IMR-90 (cell line): ENCODE data around the gene AXL. TPM values are rescaled to one million over a fixed set of nuclear protein-coding genes. Genes with fewer than 3 reads are reported as not detected.

ENCODE experiments used
- ATAC-seq: fragments of 200-7000 bp; cut with Tn5 transposase; 2 replicates; pipeline ENCODE4 v1.9.1; 2020; ENCODE audit warnings: low read depth, mild to moderate bottlenecking, moderate library complexity
- BruUV-seq: library from RNA; stranded (reverse); fragments of 400-500 nt; replicated peaks from 2 replicates; lab custom pipeline; 2021; lab: Mats Ljungman, UMichigan
- CTCF ChIA-PET: fragments of 300-600 bp; formaldehyde crosslinking; extraction: SDS; loops from one replicate; lab custom pipeline; 2021; ENCODE audit warnings: antibody characterized with exemption; lab: Yijun Ruan, JAX
- POLR2A ChIA-PET: fragments of 300-600 bp; sonication (Branson Sonifier 250); formaldehyde crosslinking; loops from one replicate; lab custom pipeline; 2022; ENCODE audit warnings: antibody characterized with exemption; ENCODE audit not compliant: unreplicated experiment; lab: Charles Lee
- DNase-seq: peaks from one replicate; pipeline ENCODE4 v3.0.0; 2013
- H2AFZ ChIP-seq: replicated peaks from 2 replicates; pipeline ENCODE3; 2013; ENCODE audit warnings: low read length, mild to moderate bottlenecking; ENCODE audit not compliant: poor library complexity
- H2AK5ac ChIP-seq: 2 replicates; pipeline ENCODE4 v1.6.1; 2013; ENCODE audit warnings: low read depth, low read length, inconsistent platforms
- H2AK9ac ChIP-seq: replicated peaks from 2 replicates; pipeline ENCODE3; 2013; ENCODE audit warnings: mild to moderate bottlenecking, low read depth, low read length, moderate library complexity; ENCODE audit not compliant: poor library complexity
- H2BK120ac ChIP-seq: 2 replicates; pipeline ENCODE4 v1.6.1; 2013; ENCODE audit warnings: low read depth, low read length, inconsistent platforms
- H2BK15ac ChIP-seq: 3 replicates; pipeline ENCODE4 v1.6.1; 2013; ENCODE audit warnings: low read depth, low read length, inconsistent platforms
- H2BK20ac ChIP-seq: 2 replicates; pipeline ENCODE4 v1.6.1; 2013; ENCODE audit warnings: low read depth, mild to moderate bottlenecking, inconsistent platforms, low read length, moderate library complexity
- H2BK5ac ChIP-seq: 2 replicates; pipeline ENCODE4 v1.6.1; 2013; ENCODE audit warnings: mild to moderate bottlenecking, low read depth, low read length, inconsistent platforms; ENCODE audit not compliant: poor library complexity, severe bottlenecking
- H3K14ac ChIP-seq: replicated peaks from 2 replicates; pipeline ENCODE4 v1.6.1; 2013; ENCODE audit warnings: low read depth, low read length, inconsistent platforms
- H3K18ac ChIP-seq: 2 replicates; pipeline ENCODE4 v1.6.1; 2013; ENCODE audit warnings: low read depth, low read length, control low read depth
- H3K23ac ChIP-seq: 2 replicates; pipeline ENCODE4 v1.6.1; 2013; ENCODE audit warnings: low read depth, low read length, inconsistent platforms
- H3K27ac ChIP-seq: 2 replicates; pipeline ENCODE4 v1.5.1; 2013; ENCODE audit warnings: mild to moderate bottlenecking, control low read depth, low read length; ENCODE audit not compliant: insufficient read depth
- H3K27me3 ChIP-seq: 2 replicates; pipeline ENCODE4 v1.6.1; 2013; ENCODE audit warnings: low read length; ENCODE audit not compliant: control insufficient read depth, insufficient read depth
- H3K36me3 ChIP-seq: 2 replicates; pipeline ENCODE4 v1.6.1; 2013; ENCODE audit warnings: low read length, mixed read lengths; ENCODE audit not compliant: control insufficient read depth, insufficient read depth
- H3K4ac ChIP-seq: 2 replicates; pipeline ENCODE4 v1.6.1; 2013; ENCODE audit warnings: low read depth, low read length, inconsistent platforms
- H3K4me1 ChIP-seq: 2 replicates; pipeline ENCODE4 v1.6.1; 2013; ENCODE audit warnings: low read length, mixed read lengths; ENCODE audit not compliant: control insufficient read depth, insufficient read depth
- H3K4me2 ChIP-seq: 2 replicates; pipeline ENCODE4 v1.6.1; 2013; ENCODE audit warnings: low read depth, mild to moderate bottlenecking, control low read depth, low read length, moderate library complexity
- H3K4me3 ChIP-seq: 2 replicates; pipeline ENCODE4 v1.5.1; 2013; ENCODE audit warnings: low read depth, mild to moderate bottlenecking, control low read depth, low read length, moderate library complexity; ENCODE audit not compliant: insufficient read depth
- H3K56ac ChIP-seq: 2 replicates; pipeline ENCODE4 v1.6.1; 2013; ENCODE audit warnings: low read length, inconsistent platforms; ENCODE audit not compliant: insufficient read depth; ENCODE audit errors: extremely low read depth
- H3K79me1 ChIP-seq, 2 experiments: 2 replicates each; pipeline ENCODE4 v1.6.1; 2013; ENCODE audit warnings: low read length in 2 of 2, inconsistent platforms in 1 of 2, low read depth in 1 of 2
- H3K9ac ChIP-seq: 2 replicates; pipeline ENCODE4 v1.6.1; 2013; ENCODE audit warnings: low read depth, low read length, control low read depth
- H3K9me1 ChIP-seq: 2 replicates; pipeline ENCODE4 v1.6.1; 2013; ENCODE audit warnings: low read length, inconsistent platforms; ENCODE audit not compliant: insufficient read depth
- H3K9me3 ChIP-seq: 2 replicates; pipeline ENCODE4 v1.6.1; 2013; ENCODE audit warnings: low read length; ENCODE audit not compliant: control insufficient read depth, insufficient read depth
- H4K20me1 ChIP-seq: 2 replicates; pipeline ENCODE4 v1.6.1; 2013; ENCODE audit warnings: low read length, inconsistent platforms; ENCODE audit not compliant: insufficient read depth
- H4K5ac ChIP-seq: 2 replicates; pipeline ENCODE4 v1.6.1; 2013; ENCODE audit warnings: mild to moderate bottlenecking, low read depth, low read length, control low read depth
- H4K8ac ChIP-seq, 2 experiments: 2 replicates each; pipeline ENCODE4 v1.6.1; 2013; ENCODE audit warnings: low read depth in 2 of 2, low read length in 2 of 2, control low read depth in 1 of 2, inconsistent platforms in 1 of 2
- H4K91ac ChIP-seq: 2 replicates; pipeline ENCODE4 v1.6.1; 2013; ENCODE audit warnings: low read depth, low read length, inconsistent platforms; ENCODE audit not compliant: insufficient read depth
- BHLHE40 ChIP-seq: fragments of 150-350 bp; IDR thresholded peaks from 2 replicates; pipeline ENCODE4 v1.6.1; 2016; ENCODE audit warnings: mild to moderate bottlenecking, low read depth, low read length
- CEBPB ChIP-seq: IDR thresholded peaks from 2 replicates; pipeline ENCODE4 v1.6.1; 2012; ENCODE audit warnings: low read depth, low read length, improper control_type of control experiment
- CHD1 ChIP-seq: IDR thresholded peaks from 2 replicates; pipeline ENCODE4 v1.6.1; 2012; ENCODE audit warnings: low read depth, low read length, improper control_type of control experiment
- FOS ChIP-seq: fragments of 150-350 bp; IDR thresholded peaks from 2 replicates; pipeline ENCODE4 v1.6.1; 2016; ENCODE audit warnings: low read depth, low read length
- MAFK ChIP-seq: IDR thresholded peaks from 2 replicates; pipeline ENCODE4 v1.6.1; 2012; ENCODE audit warnings: low read depth, low read length, improper control_type of control experiment
- MAZ ChIP-seq: IDR thresholded peaks from 2 replicates; pipeline ENCODE4 v1.6.1; 2012; ENCODE audit warnings: low read depth, mild to moderate bottlenecking, low read length, improper control_type of control experiment, moderate library complexity, borderline replicate concordance
- MXI1 ChIP-seq: IDR thresholded peaks from 2 replicates; pipeline ENCODE4 v1.6.1; 2012; ENCODE audit warnings: low read depth, mild to moderate bottlenecking, low read length, moderate library complexity, borderline replicate concordance
- NFE2L2 ChIP-seq: fragments of 150-350 bp; IDR thresholded peaks from 2 replicates; pipeline ENCODE4 v1.6.1; 2016; ENCODE audit warnings: low read depth, mild to moderate bottlenecking, low read length
- POLR2A ChIP-seq: IDR thresholded peaks from 2 replicates; pipeline ENCODE4 v1.6.1; 2012; ENCODE audit warnings: mild to moderate bottlenecking, low read depth, low read length
- RAD21 ChIP-seq: IDR thresholded peaks from 2 replicates; pipeline ENCODE4 v1.6.1; 2012; ENCODE audit warnings: low read length, improper control_type of control experiment
- RCOR1 ChIP-seq: IDR thresholded peaks from 2 replicates; pipeline ENCODE4 v1.6.1; 2012; ENCODE audit warnings: mild to moderate bottlenecking, low read length, improper control_type of control experiment; ENCODE audit not compliant: insufficient replicate concordance
- RFX5 ChIP-seq: IDR thresholded peaks from 2 replicates; pipeline ENCODE4 v1.8.0; 2012; ENCODE audit warnings: low read depth, mild to moderate bottlenecking, low read length, moderate library complexity
- SMC3 ChIP-seq: fragments of 150-350 bp; IDR thresholded peaks from 2 replicates; pipeline ENCODE4 v1.6.1; 2016; ENCODE audit warnings: low read depth, mild to moderate bottlenecking, antibody characterized with exemption, low read length, moderate library complexity
- USF2 ChIP-seq: fragments of 150-350 bp; IDR thresholded peaks from 2 replicates; pipeline ENCODE4 v1.6.1; 2017; ENCODE audit warnings: mild to moderate bottlenecking, antibody characterized with exemption, low read length, low read depth
- WGBS, 2 experiments: methylation state at CpG; one replicate each; pipeline versions ENCODE4 v1.1.5 to v1.1.7; 2013; ENCODE audit warnings: missing lambda C conversion rate in 2 of 2; ENCODE audit not compliant: insufficient read length in 1 of 2; ENCODE audit errors: extremely low coverage in 2 of 2; 5-methylcytosine and 5-hydroxymethylcytosine counted together
- dilution Hi-C: fragments of 300-500 bp; cut with HindIII; formaldehyde crosslinking; loops from one replicate; pipeline ENCODE4 v1.14.3; 2018; ENCODE audit warnings: low sequenced_read_pairs; ENCODE audit not compliant: unreplicated experiment
- in situ Hi-C: fragments of 300-500 bp; cut with MboI; formaldehyde crosslinking; loops from 3 replicates; pipeline ENCODE4 v1.14.3; 2019; ENCODE audit warnings: low sequenced_read_pairs, inconsistent platforms, mixed read lengths
- intact Hi-C: fragments of 100-400 bp; cut with micrococcal nuclease; formaldehyde crosslinking; loops from 2 replicates; pipeline ENCODE4 v1.10.0; 2022
- polyA plus RNA-seq, 3 experiments: library from polyadenylated mRNA; depleted of rRNA; stranded (reverse); fragments of >200 nt; gene quantifications; 2 replicates each; pipeline ENCODE4 v1.2.3, GENCODE V29; 2012; ENCODE audit warnings: low replicate concordance in 1 of 3
- total RNA-seq: library from RNA; depleted of rRNA; stranded (reverse); fragments of >200 nt; gene quantifications from 2 replicates; pipeline ENCODE4 v1.2.3, GENCODE V29; 2012
- TF ChIP-seq, protein P1 (sequence below): conservative IDR thresholded peaks from 2 replicates; pipeline ENCODE4 v1.5.1; 2012; ENCODE audit warnings: mild to moderate bottlenecking, low read depth, low read length, improper control_type of control experiment
- TF ChIP-seq, protein P2 (sequence below): fragments of 150-350 bp; IDR thresholded peaks from 2 replicates; pipeline ENCODE4 v1.6.1; 2016; ENCODE audit warnings: low read depth, mild to moderate bottlenecking, low read length, moderate library complexity, borderline replicate concordance

Gene AXL
- total and polyA plus RNA-seq, 2 of the 4 experiments (the other 2 are of a cell fraction), result 212 to 466 TPM

DNA sequence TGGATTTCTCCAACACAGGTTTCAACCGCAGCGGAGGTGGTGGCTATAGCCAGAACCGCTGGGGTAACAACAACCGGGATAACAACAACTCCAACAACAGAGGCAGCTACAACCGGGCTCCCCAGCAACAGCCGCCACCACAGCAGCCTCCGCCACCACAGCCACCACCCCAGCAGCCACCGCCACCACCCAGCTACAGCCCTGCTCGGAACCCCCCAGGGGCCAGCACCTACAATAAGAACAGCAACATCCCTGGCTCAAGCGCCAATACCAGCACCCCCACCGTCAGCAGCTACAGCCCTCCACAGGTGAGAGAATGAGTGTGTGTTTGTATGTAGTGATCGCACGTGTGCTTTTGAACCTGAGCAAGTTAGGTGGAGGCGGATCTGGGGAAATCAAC is 84.9 kb downstream of the AXL start:
- no peak overlapping the region for H3K4me3 ChIP-seq
- ChIA-PET POLR2A (no interaction called here), CTCF (no interaction called here)
- H4K91ac ChIP-seq, result no peak overlapping the region
- 100% methylated on average over 2 of the region's 14 CpGs; no CpG with 5 or more reads in 1 of the 2 experiments for WGBS, 2 experiments
- no peak overlapping the region for H3K18ac ChIP-seq
- ATAC-seq, result no peak
- H2AK9ac ChIP-seq, result no peak overlapping the region
- peaks cover 7% of the 10 kb centered on the region for H3K9me1 ChIP-seq
- peaks cover 30% of the 10 kb centered on the region for H4K20me1 ChIP-seq
- H4K8ac ChIP-seq, result no peak overlapping the region
- H3K36me3 ChIP-seq, result peaks cover 63% of the 10 kb centered on the region
- no peak overlapping the region for H4K5ac ChIP-seq
- H2BK15ac ChIP-seq, result no peak overlapping the region
- H3K27ac ChIP-seq, result no peak overlapping the region
- H3K27me3 ChIP-seq, result no peaks in the 10 kb centered on the region
- in situ Hi-C loops, result no loop called here
- H2BK5ac ChIP-seq, result no peak overlapping the region
- intact Hi-C loops, result no loop called here
- no peaks in the 10 kb centered on the region for H3K9me3 ChIP-seq
- H3K4me1 ChIP-seq, result peaks cover 13% of the 10 kb centered on the region
- H3K9ac ChIP-seq, result no peak overlapping the region
- peaks cover 16 to 40% of the 10 kb centered on the region in 2 experiments for H3K79me1 ChIP-seq
- no peak for DNase-seq
- H3K56ac ChIP-seq, result no peak overlapping the region
- H3K14ac ChIP-seq, result no peak overlapping the region
- H2BK20ac ChIP-seq, result no peak overlapping the region
- H3K4me2 ChIP-seq, result no peak overlapping the region
- H3K23ac ChIP-seq, result no peak overlapping the region
- BruUV-seq, result no TSS peak
- H3K4ac ChIP-seq, result no peak overlapping the region
- no peak overlapping the region for H2AK5ac ChIP-seq
- H2AFZ ChIP-seq, result no peak overlapping the region
- no peak for TF ChIP-seq NFE2L2
- TF ChIP-seq MAFK, result no peak
- no peak for TF ChIP-seq RCOR1
- TF ChIP-seq RAD21, result no peak
- no peak for TF ChIP-seq CEBPB
- TF ChIP-seq RFX5, result no peak
- TF ChIP-seq, protein P1, sequence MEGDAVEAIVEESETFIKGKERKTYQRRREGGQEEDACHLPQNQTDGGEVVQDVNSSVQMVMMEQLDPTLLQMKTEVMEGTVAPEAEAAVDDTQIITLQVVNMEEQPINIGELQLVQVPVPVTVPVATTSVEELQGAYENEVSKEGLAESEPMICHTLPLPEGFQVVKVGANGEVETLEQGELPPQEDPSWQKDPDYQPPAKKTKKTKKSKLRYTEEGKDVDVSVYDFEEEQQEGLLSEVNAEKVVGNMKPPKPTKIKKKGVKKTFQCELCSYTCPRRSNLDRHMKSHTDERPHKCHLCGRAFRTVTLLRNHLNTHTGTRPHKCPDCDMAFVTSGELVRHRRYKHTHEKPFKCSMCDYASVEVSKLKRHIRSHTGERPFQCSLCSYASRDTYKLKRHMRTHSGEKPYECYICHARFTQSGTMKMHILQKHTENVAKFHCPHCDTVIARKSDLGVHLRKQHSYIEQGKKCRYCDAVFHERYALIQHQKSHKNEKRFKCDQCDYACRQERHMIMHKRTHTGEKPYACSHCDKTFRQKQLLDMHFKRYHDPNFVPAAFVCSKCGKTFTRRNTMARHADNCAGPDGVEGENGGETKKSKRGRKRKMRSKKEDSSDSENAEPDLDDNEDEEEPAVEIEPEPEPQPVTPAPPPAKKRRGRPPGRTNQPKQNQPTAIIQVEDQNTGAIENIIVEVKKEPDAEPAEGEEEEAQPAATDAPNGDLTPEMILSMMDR, result no peak
- TF ChIP-seq POLR2A, result no peak
- TF ChIP-seq FOS, result no peak
- no peak for TF ChIP-seq BHLHE40
- TF ChIP-seq, protein P2, sequence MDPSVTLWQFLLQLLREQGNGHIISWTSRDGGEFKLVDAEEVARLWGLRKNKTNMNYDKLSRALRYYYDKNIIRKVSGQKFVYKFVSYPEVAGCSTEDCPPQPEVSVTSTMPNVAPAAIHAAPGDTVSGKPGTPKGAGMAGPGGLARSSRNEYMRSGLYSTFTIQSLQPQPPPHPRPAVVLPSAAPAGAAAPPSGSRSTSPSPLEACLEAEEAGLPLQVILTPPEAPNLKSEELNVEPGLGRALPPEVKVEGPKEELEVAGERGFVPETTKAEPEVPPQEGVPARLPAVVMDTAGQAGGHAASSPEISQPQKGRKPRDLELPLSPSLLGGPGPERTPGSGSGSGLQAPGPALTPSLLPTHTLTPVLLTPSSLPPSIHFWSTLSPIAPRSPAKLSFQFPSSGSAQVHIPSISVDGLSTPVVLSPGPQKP, result no peak
- no peak for TF ChIP-seq MAZ
- no peak for TF ChIP-seq CHD1
- TF ChIP-seq SMC3, result no peak
- no peak for TF ChIP-seq USF2
- TF ChIP-seq MXI1, result no peak
- no peak overlapping the region for H2BK120ac ChIP-seq
- dilution Hi-C loops, result no loop called here
